ENCODE results near the gene ZNF575.

The ZNF575 gene

GRCh38 chr19:43525836-43526771 lies 6.9 kb upstream of the ZNF575 start:
- H3K4me3 ChIP-seq (ENCODE audit: low read depth, low read length): peak overlapping the region; percentile 92

GRCh38 chr19:43526884-43527859 lies 5.8 kb upstream of the ZNF575 start, which contains the start of gene ETHE1:
TSS of gene ETHE1 (minus strand) at chr19:43527201. CDS start at chr19:43527177, 24 bp downstream.
- no peak for TF ChIP-seq CTCF (IDR thresholded peaks at IDR 0.05; ENCODE audit: low read depth, low read length)

More at GRCh38 chr19:43525836-43526771, 6.9 kb upstream of the ZNF575 start:
- no peak for TF ChIP-seq CTCF (IDR thresholded peaks at IDR 0.05; ENCODE audit: low read depth, low read length)

GRCh38 chr19:43527860-43528622 lies 4.9 kb upstream of the ZNF575 start:
- no peak overlapping the region for H3K4me3 ChIP-seq (ENCODE audit: low read depth, low read length)
- TF ChIP-seq CTCF (IDR thresholded peaks at IDR 0.05; ENCODE audit: low read depth, low read length): no peak

More at GRCh38 chr19:43526884-43527859, 5.8 kb upstream of the ZNF575 start, which contains the start of gene ETHE1:
- H3K4me3 ChIP-seq (ENCODE audit: low read depth, low read length): peak within 1 kb of the TSS; percentile 92

GRCh38 chr19:43532571-43532961 lies 422 bp upstream of the ZNF575 start:
- TF ChIP-seq CTCF (IDR thresholded peaks at IDR 0.05; ENCODE audit: low read depth, low read length): no peak
- H3K4me3 ChIP-seq (ENCODE audit: low read depth, low read length): peak overlapping the region; percentile 66

- no peak for TF ChIP-seq CTCF (IDR thresholded peaks at IDR 0.05; ENCODE audit: low read depth, low read length)
Measured at GRCh38 chr19:43533546-43534304, 737 bp downstream of the ZNF575 start.

GRCh38 chr19:43534305-43534815 lies 1.4 kb downstream of the ZNF575 start:
- H3K4me3 ChIP-seq (ENCODE audit: low read depth, low read length): peak overlapping the region; percentile 52
- no peak for TF ChIP-seq CTCF (IDR thresholded peaks at IDR 0.05; ENCODE audit: low read depth, low read length)

More at GRCh38 chr19:43533546-43534304, 737 bp downstream of the ZNF575 start:
- H3K4me3 ChIP-seq (ENCODE audit: low read depth, low read length): peak overlapping the region; percentile 66
